Osteocyte (in vitro differentiated cells): ENCODE results near the gene LRTM1. TPM values are rescaled to one million over a fixed set of nuclear protein-coding genes. Genes with fewer than 3 reads are reported as not detected.

Source experiments
- DNase-seq: peaks from one replicate; pipeline ENCODE4 v3.0.0; 2021; ENCODE audit warnings: mixed read lengths; ENCODE audit not compliant: unreplicated experiment; ENCODE audit errors: extremely low spot score
- H3K27ac Mint-ChIP-seq: one replicate; pipeline ENCODE4 v1.8.0; 2021; ENCODE audit warnings: mild to moderate bottlenecking, mixed read lengths; ENCODE audit not compliant: unreplicated experiment
- H3K27me3 Mint-ChIP-seq: one replicate; pipeline ENCODE4 v1.8.0; 2021; ENCODE audit warnings: mixed read lengths; ENCODE audit not compliant: unreplicated experiment
- H3K36me3 Mint-ChIP-seq: one replicate; pipeline ENCODE4 v1.8.0; 2021; ENCODE audit warnings: mixed read lengths; ENCODE audit not compliant: unreplicated experiment
- H3K4me1 Mint-ChIP-seq: one replicate; pipeline ENCODE4 v1.8.0; 2021; ENCODE audit warnings: mixed read lengths; ENCODE audit not compliant: unreplicated experiment
- H3K4me3 Mint-ChIP-seq: one replicate; pipeline ENCODE4 v1.8.0; 2021; ENCODE audit warnings: mild to moderate bottlenecking, moderate library complexity, mixed read lengths; ENCODE audit not compliant: unreplicated experiment
- H3K9me3 Mint-ChIP-seq: one replicate; pipeline ENCODE4 v1.8.0; 2021; ENCODE audit warnings: mixed read lengths; ENCODE audit not compliant: unreplicated experiment
- total RNA-seq: library from RNA; stranded (reverse); gene quantifications from 2 replicates; pipeline ENCODE4 v1.2.1, GENCODE V29; 2021
- TF ChIP-seq, protein P1 (sequence below): fragments of 200-600 bp; sonication (generic); IDR thresholded peaks from 2 replicates; pipeline ENCODE4 v1.5.0; 2021; ENCODE audit warnings: antibody characterized with exemption, mild to moderate bottlenecking, moderate library complexity

Gene LRTM1
- total RNA-seq, 1 donor from 2014 or later = not detected

DNA sequence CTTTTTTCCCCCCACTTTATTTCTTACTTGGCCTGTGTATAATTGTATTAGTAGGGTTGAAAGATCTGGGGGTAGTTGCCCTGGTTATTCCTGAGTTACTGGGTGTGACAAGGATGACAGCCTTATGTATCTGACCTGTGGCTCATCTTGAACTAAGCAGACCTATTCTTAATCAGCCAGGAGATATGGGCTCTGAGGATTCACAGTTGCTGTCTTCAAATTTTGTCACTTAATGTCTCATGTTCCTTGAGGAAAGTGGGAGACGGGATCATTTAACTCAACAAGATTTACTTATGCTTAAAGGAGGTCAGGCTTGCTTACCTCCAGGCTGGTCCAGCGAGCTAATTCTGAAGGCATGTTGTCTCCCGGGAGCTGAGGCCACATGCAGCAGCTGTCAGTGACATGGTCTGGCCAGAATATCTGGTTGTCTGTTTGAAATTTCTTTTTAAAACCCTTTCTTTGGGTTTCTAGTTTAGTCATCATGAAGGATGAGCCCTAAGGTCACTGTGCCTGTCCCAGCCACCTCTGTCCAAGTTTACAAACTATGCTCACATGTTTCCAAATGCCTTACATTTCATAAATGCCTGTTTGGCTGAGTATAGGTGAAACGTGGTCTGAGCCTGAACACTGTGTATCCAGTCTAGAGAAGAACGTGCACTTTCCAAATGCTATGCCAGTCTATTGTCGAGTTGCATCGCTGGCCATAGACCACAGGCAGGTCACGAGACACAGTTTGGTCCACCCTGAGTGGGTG is 26.8 kb downstream of the LRTM1 start:
- no peak for DNase-seq

DNA sequence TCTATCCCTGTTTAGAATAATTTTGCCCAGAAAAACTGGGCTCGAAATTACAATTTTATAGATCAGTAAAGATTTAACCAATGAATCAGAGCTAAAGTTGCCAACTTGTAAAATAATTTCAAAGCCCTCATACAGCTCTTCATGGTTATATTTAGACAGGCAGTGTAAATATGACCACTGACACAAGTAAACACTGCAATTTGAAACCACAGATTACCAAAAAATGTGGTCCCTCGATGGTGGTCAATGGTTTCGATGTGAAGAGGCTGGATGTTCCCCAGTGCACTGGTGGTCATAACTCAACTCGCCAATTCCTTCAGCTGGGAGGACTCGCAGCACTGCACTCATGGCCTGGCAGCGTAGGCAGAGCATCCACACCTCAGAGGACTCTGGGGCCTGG is 28.6 kb downstream of the LRTM1 start:
- H3K4me3 Mint-ChIP-seq = no peak overlapping the region
- TF ChIP-seq, protein P1, sequence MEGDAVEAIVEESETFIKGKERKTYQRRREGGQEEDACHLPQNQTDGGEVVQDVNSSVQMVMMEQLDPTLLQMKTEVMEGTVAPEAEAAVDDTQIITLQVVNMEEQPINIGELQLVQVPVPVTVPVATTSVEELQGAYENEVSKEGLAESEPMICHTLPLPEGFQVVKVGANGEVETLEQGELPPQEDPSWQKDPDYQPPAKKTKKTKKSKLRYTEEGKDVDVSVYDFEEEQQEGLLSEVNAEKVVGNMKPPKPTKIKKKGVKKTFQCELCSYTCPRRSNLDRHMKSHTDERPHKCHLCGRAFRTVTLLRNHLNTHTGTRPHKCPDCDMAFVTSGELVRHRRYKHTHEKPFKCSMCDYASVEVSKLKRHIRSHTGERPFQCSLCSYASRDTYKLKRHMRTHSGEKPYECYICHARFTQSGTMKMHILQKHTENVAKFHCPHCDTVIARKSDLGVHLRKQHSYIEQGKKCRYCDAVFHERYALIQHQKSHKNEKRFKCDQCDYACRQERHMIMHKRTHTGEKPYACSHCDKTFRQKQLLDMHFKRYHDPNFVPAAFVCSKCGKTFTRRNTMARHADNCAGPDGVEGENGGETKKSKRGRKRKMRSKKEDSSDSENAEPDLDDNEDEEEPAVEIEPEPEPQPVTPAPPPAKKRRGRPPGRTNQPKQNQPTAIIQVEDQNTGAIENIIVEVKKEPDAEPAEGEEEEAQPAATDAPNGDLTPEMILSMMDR = no peak
- H3K27ac Mint-ChIP-seq = no peak overlapping the region
- H3K27me3 Mint-ChIP-seq = no peaks in the 10 kb centered on the region
- H3K36me3 Mint-ChIP-seq = no peaks in the 10 kb centered on the region
- H3K4me1 Mint-ChIP-seq = peaks cover 51% of the 10 kb centered on the region
- H3K9me3 Mint-ChIP-seq = no peaks in the 10 kb centered on the region
- no peak for DNase-seq

More for the DNA sequence above, 26.8 kb downstream of the LRTM1 start:
- H3K4me1 Mint-ChIP-seq = peaks cover 55% of the 10 kb centered on the region
- H3K9me3 Mint-ChIP-seq = no peaks in the 10 kb centered on the region
- no peaks in the 10 kb centered on the region for H3K36me3 Mint-ChIP-seq
- H3K4me3 Mint-ChIP-seq = no peak overlapping the region
- H3K27ac Mint-ChIP-seq = peak overlapping the region; percentile 65
- TF ChIP-seq, protein P1 = no peak
- H3K27me3 Mint-ChIP-seq = no peaks in the 10 kb centered on the region

DNA sequence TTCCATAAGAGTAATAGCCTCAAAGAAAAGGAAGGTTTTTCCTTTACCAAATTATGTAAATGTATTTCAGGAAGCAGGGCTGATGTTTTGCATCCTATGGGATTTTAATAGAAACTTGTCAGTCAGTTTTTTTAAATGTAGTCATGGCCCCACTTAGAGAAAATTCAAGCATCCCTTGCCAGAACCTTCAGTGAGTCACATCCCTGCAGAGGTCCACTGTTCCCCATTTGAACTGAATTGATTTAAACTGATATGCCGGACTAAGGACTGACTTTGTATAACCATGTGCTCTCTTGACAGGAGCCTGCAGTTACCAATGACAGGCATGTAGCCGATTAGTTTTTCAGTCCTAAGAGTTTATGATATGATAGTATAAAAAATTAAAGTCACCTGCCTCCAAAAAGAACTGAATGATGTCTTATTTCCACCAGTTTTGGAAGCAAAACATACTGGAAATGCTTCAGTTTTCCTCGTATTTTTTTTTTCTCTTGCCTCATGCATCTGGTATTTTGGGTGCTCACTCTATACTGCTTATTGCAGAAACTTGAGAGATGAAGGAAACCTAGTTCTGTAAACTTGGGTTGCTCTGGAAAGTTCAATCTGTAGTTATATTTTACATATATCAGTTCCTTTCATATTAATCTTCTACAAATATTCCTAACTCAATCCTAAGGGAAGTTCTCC is 30.7 kb downstream of the LRTM1 start:
- Mint-ChIP-seq H3K27ac (peak overlapping the region; percentile 47), H3K27me3 (no peaks in the 10 kb centered on the region), H3K4me3 (no peak overlapping the region), H3K9me3 (no peaks in the 10 kb centered on the region), H3K36me3 (no peaks in the 10 kb centered on the region), H3K4me1 (peaks cover 63% of the 10 kb centered on the region)
- DNase-seq = no peak
- TF ChIP-seq, protein P1 = no peak

DNA sequence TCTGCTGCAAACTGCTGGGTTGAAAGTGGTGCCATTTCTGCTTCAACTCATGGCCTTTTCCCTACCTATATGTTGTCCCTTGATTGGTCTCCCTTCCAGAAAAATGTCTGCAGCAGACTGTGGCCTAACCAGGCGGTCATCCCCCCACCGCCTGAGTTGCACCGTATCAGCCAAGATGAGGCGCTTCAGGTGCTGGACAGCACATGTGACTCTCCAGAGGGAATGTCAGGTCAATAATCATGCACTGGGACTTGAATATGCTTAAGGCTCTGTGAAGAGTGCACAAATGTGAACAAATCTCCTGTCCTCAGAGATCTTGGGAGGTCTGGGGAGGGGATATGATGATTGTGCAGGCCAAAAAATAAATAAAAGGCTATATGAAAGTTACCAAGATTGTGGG is 32.2 kb downstream of the LRTM1 start:
- peaks cover 63% of the 10 kb centered on the region for H3K4me1 Mint-ChIP-seq
- no peak overlapping the region for H3K4me3 Mint-ChIP-seq
- H3K9me3 Mint-ChIP-seq = no peaks in the 10 kb centered on the region
- H3K27me3 Mint-ChIP-seq = no peaks in the 10 kb centered on the region
- no peak overlapping the region for H3K27ac Mint-ChIP-seq
- TF ChIP-seq, protein P1 = no peak
- no peaks in the 10 kb centered on the region for H3K36me3 Mint-ChIP-seq
- DNase-seq = no peak

DNA sequence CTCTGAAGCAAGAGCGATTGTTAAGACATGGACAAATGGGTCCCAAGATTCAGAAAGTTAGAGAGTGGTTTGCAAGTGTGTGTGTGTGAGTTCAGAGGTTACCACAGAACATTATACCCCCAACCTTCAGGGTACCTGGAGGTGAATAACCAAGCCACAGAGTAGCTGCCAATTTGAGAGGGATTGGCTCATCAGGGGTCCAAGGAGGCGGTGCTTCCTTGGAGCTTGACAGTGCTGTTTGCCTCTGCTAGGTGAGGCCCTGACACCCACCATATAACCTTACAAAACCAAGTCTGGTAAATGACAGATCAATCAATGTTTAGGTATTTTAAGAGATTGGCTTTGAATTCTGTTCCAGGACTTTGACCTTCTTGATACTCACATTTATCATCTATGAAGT is 35.7 kb downstream of the LRTM1 start:
- H3K27me3 Mint-ChIP-seq = no peaks in the 10 kb centered on the region
- no peaks in the 10 kb centered on the region for H3K36me3 Mint-ChIP-seq
- TF ChIP-seq, protein P1 = no peak
- peak overlapping the region; percentile 95 for H3K27ac Mint-ChIP-seq
- DNase-seq = no peak
- peaks cover 63% of the 10 kb centered on the region for H3K4me1 Mint-ChIP-seq
- no peaks in the 10 kb centered on the region for H3K9me3 Mint-ChIP-seq
- no peak overlapping the region for H3K4me3 Mint-ChIP-seq
